K562 (cell line): ENCODE data around the gene UPF1. TPM values are rescaled to one million over a fixed set of nuclear protein-coding genes. Genes with fewer than 3 reads are reported as not detected.

Experiments used
- ATAC-seq: fragments of 200-7000 bp; cut with Tn5 transposase; 3 replicates; pipeline ENCODE4 v1.9.1; 2020; ENCODE audit warnings: moderate library complexity
- BruUV-seq: library from RNA; stranded (reverse); fragments of 400-500 nt; replicated peaks from 2 replicates; lab custom pipeline; 2021; lab: Mats Ljungman, UMichigan
- CTCF ChIA-PET: fragments of 300-600 bp; formaldehyde crosslinking; extraction: SDS; loops from one replicate; lab custom pipeline; 2021; ENCODE audit warnings: low intra/inter-chr PET ratio; lab: Yijun Ruan, JAX
- POLR2A ChIA-PET: fragments of 300-600, 350-650 bp; sonication (Branson Sonifier 250); formaldehyde crosslinking; extraction: SDS; loops from one replicate; lab custom pipeline; 2021; ENCODE audit warnings: antibody characterized with exemption, inconsistent platforms; lab: Yijun Ruan, JAX
- DNase-seq, 4 experiments: peaks; one replicate each; pipeline versions ENCODE4 v3.0.0 to v3.0.0-alpha.2; 2011 to 2018; ENCODE audit warnings: low spot score in 3 of 4, mixed read lengths in 3 of 4; ENCODE audit errors: extremely low read depth in 1 of 4
- FAIRE-seq: peaks from 2 replicates; lab custom pipeline; 2011; peaks lifted over from hg19 to GRCh38; lab: Jason Lieb, UNC
- H2AFZ ChIP-seq: 2 replicates; pipeline ENCODE4 v1.6.0; 2011; ENCODE audit warnings: low read depth, low read length, control low read depth, inconsistent platforms
- H3K27ac ChIP-seq: fragments of 200-600 bp; 3 replicates; pipeline ENCODE4 v1.8.0; 2011; ENCODE audit warnings: low read depth, mild to moderate bottlenecking, control low read depth, inconsistent platforms, low read length, moderate library complexity, mixed read lengths; ENCODE audit errors: extremely low read depth
- H3K27me3 ChIP-seq, 2 experiments: fragments of 300-600 bp in 1 of 2; 2 replicates in 1 of 2; 3 replicates in 1 of 2; pipeline versions ENCODE4 v1.6.0 to v1.8.0; 2011; ENCODE audit warnings: inconsistent platforms in 2 of 2, low read length in 2 of 2, mild to moderate bottlenecking in 1 of 2, mixed read lengths in 1 of 2, moderate library complexity in 1 of 2; ENCODE audit not compliant: control insufficient read depth in 2 of 2, insufficient read depth in 2 of 2
- H3K36me3 ChIP-seq: fragments of 300-600 bp; 3 replicates; pipeline ENCODE4 v1.8.0; 2011; ENCODE audit warnings: mild to moderate bottlenecking, low read length, inconsistent platforms; ENCODE audit not compliant: control insufficient read depth, insufficient read depth
- H3K4me1 ChIP-seq, 2 experiments: fragments of 200-600 bp in 1 of 2; replicated peaks in 1 of 2; 2 replicates in 1 of 2; 3 replicates in 1 of 2; pipeline versions ENCODE4 v1.5.1 to v1.8.0; 2011; ENCODE audit warnings: inconsistent platforms in 2 of 2, low read length in 2 of 2, mild to moderate bottlenecking in 1 of 2, mixed read lengths in 1 of 2, moderate library complexity in 1 of 2; ENCODE audit not compliant: control insufficient read depth in 2 of 2, insufficient read depth in 2 of 2
- H3K4me2 ChIP-seq: 2 replicates; pipeline ENCODE4 v1.6.1; 2011; ENCODE audit warnings: low read length, control low read depth, inconsistent platforms, mixed read lengths; ENCODE audit not compliant: insufficient read depth
- H3K4me3 ChIP-seq: fragments of 200-600 bp; sonication (generic), shearing (Covaris generic); 2 replicates; pipeline ENCODE4 v1.5.1; 2016; ENCODE audit warnings: control low read depth, inconsistent platforms
- H3K79me2 ChIP-seq: fragments of 200-600 bp; 3 replicates; pipeline ENCODE4 v1.8.0; 2011; ENCODE audit warnings: low read length, inconsistent platforms; ENCODE audit not compliant: control insufficient read depth, insufficient read depth
- H3K9ac ChIP-seq, 2 experiments: 2 replicates each; pipeline versions ENCODE4 v1.6.0 to v1.6.1; 2011; ENCODE audit warnings: low read depth in 2 of 2, low read length in 2 of 2, control low read depth in 1 of 2, inconsistent platforms in 1 of 2, mild to moderate bottlenecking in 1 of 2, mixed read lengths in 1 of 2; ENCODE audit not compliant: insufficient read depth in 1 of 2
- H3K9me1 ChIP-seq: one replicate; pipeline ENCODE4 v1.6.0; 2011; ENCODE audit warnings: inconsistent platforms, mild to moderate bottlenecking, low read length, moderate library complexity; ENCODE audit not compliant: control insufficient read depth, insufficient read depth
- H3K9me3 ChIP-seq: replicated peaks from 2 replicates; pipeline ENCODE4 v1.5.1; 2011; ENCODE audit warnings: low read depth, low read length, inconsistent platforms; ENCODE audit not compliant: control insufficient read depth, insufficient read depth
- H4K20me1 ChIP-seq: replicated peaks from 2 replicates; pipeline ENCODE4 v1.6.1; 2011; ENCODE audit warnings: low read length, inconsistent platforms, mixed read lengths; ENCODE audit not compliant: control insufficient read depth, insufficient read depth
- CSDE1 ChIP-seq, 2 experiments: fragments of 450-650 bp; IDR thresholded peaks; 2 replicates each; pipeline ENCODE4 v1.6.1; 2016; ENCODE audit warnings: mild to moderate bottlenecking in 1 of 2
- MIER1 ChIP-seq: fragments of 450-650 bp; IDR thresholded peaks from 2 replicates; pipeline ENCODE4 v1.6.1; 2016; ENCODE audit warnings: antibody characterized with exemption, mild to moderate bottlenecking, low read depth
- MYBL2 ChIP-seq, 2 experiments: fragments of 450-650 bp in 1 of 2; sonication (generic) in 1 of 2; formaldehyde crosslinking in 1 of 2; IDR thresholded peaks; 2 replicates each; pipeline versions ENCODE4 v1.6.1 to v1.8.1; 2017 to 2022; ENCODE audit warnings: borderline replicate concordance in 1 of 2, inconsistent platforms in 1 of 2, low read depth in 1 of 2, mild to moderate bottlenecking in 1 of 2, missing genetic modification reagents in 1 of 2, moderate library complexity in 1 of 2
- NR1H2 ChIP-seq: sonication (generic); formaldehyde crosslinking; IDR thresholded peaks from 2 replicates; pipeline ENCODE4 v1.4.0; 2020; ENCODE audit warnings: mild to moderate bottlenecking, missing genetic modification reagents
- RAD51 ChIP-seq: fragments of 450-650 bp; IDR thresholded peaks from 2 replicates; pipeline ENCODE4 v1.7.1; 2016; ENCODE audit warnings: low read depth, mild to moderate bottlenecking, borderline replicate concordance
- SFPQ ChIP-seq: fragments of 200-400 bp; formaldehyde crosslinking; IDR thresholded peaks from 2 replicates; pipeline ENCODE4 v1.6.1; 2017; ENCODE audit warnings: mild to moderate bottlenecking, low read depth, low read length, moderate library complexity
- SP2 ChIP-seq: IDR thresholded peaks from 2 replicates; pipeline ENCODE4 v1.6.1; 2011; ENCODE audit warnings: mild to moderate bottlenecking, low read depth, low read length, moderate library complexity; ENCODE audit not compliant: poor library complexity, severe bottlenecking; ENCODE audit errors: extremely low read depth
- TAF9B ChIP-seq: fragments of 450-650 bp; IDR thresholded peaks from 2 replicates; pipeline ENCODE4 v1.6.1; 2018; ENCODE audit warnings: mild to moderate bottlenecking; ENCODE audit not compliant: partially characterized antibody
- ZBTB9 ChIP-seq: fragments of 450-650 bp; formaldehyde crosslinking; IDR thresholded peaks from 2 replicates; pipeline ENCODE4 v1.4.0; 2020; ENCODE audit warnings: mild to moderate bottlenecking, moderate library complexity
- ZNF121 ChIP-seq: sonication (generic); formaldehyde crosslinking; conservative IDR thresholded peaks from 2 replicates; pipeline ENCODE4 v1.8.0; 2022; ENCODE audit warnings: missing genetic modification reagents
- WGBS: fragments of 100-300 bp; shearing (Covaris generic); methylation state at CpG from one replicate; pipeline ENCODE4 v1.1.6; 2016; ENCODE audit warnings: low coverage, mixed read lengths; ENCODE audit not compliant: insufficient coverage; ENCODE audit errors: missing lambda C conversion rate; 5-methylcytosine and 5-hydroxymethylcytosine counted together
- in situ Hi-C: fragments of 300-500 bp; cut with MboI; formaldehyde crosslinking; loops from 4 replicates; pipeline ENCODE4 v1.15.0; 2018; ENCODE audit warnings: inconsistent platforms, mixed read lengths
- intact Hi-C: fragments of 100-400 bp; cut with micrococcal nuclease; formaldehyde crosslinking; loops from 2 replicates; pipeline ENCODE4 v1.14.2; 2022
- polyA plus RNA-seq, 8 experiments: library from polyadenylated mRNA; depleted of rRNA in 4 of 8; stranded (reverse) in 5 of 8; unstranded in 3 of 8; fragments of >200 nt; fragmentation: Nextera tagmentation in 2 of 8; fragmentation: Illumina TruSeq in 1 of 8; extraction: Ambion mirVana in 2 of 8; extraction: Trizol in 1 of 8; gene quantifications; 2 replicates each; pipeline versions ENCODE4 v1.2.1 to v1.2.3, GENCODE V29; 2011 to 2014; ENCODE audit warnings: inconsistent platforms in 1 of 8, missing spikeins in 1 of 8
- total RNA-seq, 7 experiments: library from RNA; depleted of rRNA in 6 of 7; stranded (reverse); fragments of >200 nt in 6 of 7; fragmentation: Illumina TruSeq in 2 of 7; extraction: Trizol in 2 of 7; gene quantifications; 2 replicates each; pipeline versions ENCODE4 v1.2.1 to v1.2.3, GENCODE V29; 2011 to 2021; ENCODE audit warnings: low replicate concordance in 1 of 7

Gene UPF1
- total and polyA plus RNA-seq, 9 of the 15 experiments (the other 6 are each of a cell fraction or from before 2014, with no cell fraction given): 0.34 to 103 (median 27.9) TPM

GRCh38 chr19:18834644-18834984 is 2.9 kb downstream of the UPF1 start:
- no TSS peak for BruUV-seq
- ATAC-seq: no peak

GRCh38 chr19:18839465-18840287 is 7.9 kb downstream of the UPF1 start:
- H3K4me2 ChIP-seq: no peak overlapping the region
- ChIA-PET POLR2A (interaction anchor here (0.6 to 2.8 kb wide), 9 partner anchors 8 to 106 kb away, joined by 3 to 34 read pairs (median 4); partner anchors contain the start of gene UPF1), CTCF (no interaction called here)
- H3K27ac ChIP-seq: no peak overlapping the region
- no TSS peak for BruUV-seq
- intact Hi-C loops: loop anchor here (10.0 kb wide), 1 partner anchor 245 kb away; no protein-coding TSS in a partner anchor
- H3K27me3 ChIP-seq: no peaks in the 10 kb centered on the region
- peaks cover 76% of the 10 kb centered on the region for H4K20me1 ChIP-seq
- no peak overlapping the region for H3K4me3 ChIP-seq
- H2AFZ ChIP-seq: no peak overlapping the region
- FAIRE-seq: no peak
- no peaks in the 10 kb centered on the region for H3K9me3 ChIP-seq
- peaks cover 98% of the 10 kb centered on the region for H3K79me2 ChIP-seq
- peaks cover 77% of the 10 kb centered on the region for H3K36me3 ChIP-seq
- H3K9me1 ChIP-seq: peaks cover 17% of the 10 kb centered on the region
- in situ Hi-C loops: no loop called here
- ATAC-seq: peak; percentile 13
- DNase-seq: no peak
- peaks cover 12 to 30% of the 10 kb centered on the region in 2 experiments for H3K4me1 ChIP-seq
- WGBS: 80% methylated on average over 10 of the region's 15 CpGs
- H3K9ac ChIP-seq: peak overlapping the region in 1 of 2 experiments; percentile 79; a peak in 2 of 4 replicates
- TF ChIP-seq RAD51: no peak
- TF ChIP-seq SFPQ: no peak
- no peak for TF ChIP-seq MYBL2 (IDR thresholded peaks at IDR 0.05; ENCODE audit: low read depth)
- TF ChIP-seq MYBL2 (CRISPR knock-in tag; IDR thresholded peaks at IDR 0.05; ENCODE audit: borderline replicate concordance): no peak
- TF ChIP-seq ZBTB9 (CRISPR knock-in tag): no peak
- no peak for TF ChIP-seq TAF9B
- no peak for TF ChIP-seq SP2
- no peak for TF ChIP-seq NR1H2 (CRISPR knock-in tag)
- TF ChIP-seq CSDE1 (IDR thresholded peaks at IDR 0.05): no peak

More at GRCh38 chr19:18834644-18834984, 2.9 kb downstream of the UPF1 start:
- Histone ChIP-seq H3K27ac (no peak overlapping the region), H3K79me2 (peaks cover 80% of the 10 kb centered on the region), H3K27me3 (no peaks in the 10 kb centered on the region), H3K9ac (peak overlapping the region in 1 of 2 experiments; percentile 34; a peak in 2 of 4 replicates), H3K9me1 (peaks cover 6% of the 10 kb centered on the region), H4K20me1 (peaks cover 60% of the 10 kb centered on the region), H2AFZ (no peak overlapping the region), H3K9me3 (no peaks in the 10 kb centered on the region), H3K4me2 (peak overlapping the region; percentile 100), H3K36me3 (peaks cover 59% of the 10 kb centered on the region), H3K4me1 (peaks cover 16 to 27% of the 10 kb centered on the region in 2 experiments), H3K4me3 (peak overlapping the region; percentile 90; the same call in 1 of the 2 replicates)
- TF ChIP-seq ZNF121 (CRISPR knock-in tag) (no peak), MIER1 (0 out of 2 replicates have a peak, but pooled peaks have one; percentile 34)
- ChIA-PET CTCF (no interaction called here), POLR2A (interaction anchor here (0.8 to 4.3 kb wide), 4 partner anchors 10 to 493 kb away, joined by 3 to 21 read pairs (median 8); no protein-coding TSS in a partner anchor)
- in situ Hi-C loops: no loop called here
- intact Hi-C loops: loop anchor here (5.0 kb wide), 1 partner anchor 197 kb away; the partner anchor contains the start of gene KLHL26
- DNase-seq (no peak), FAIRE-seq (no peak)
- 80% methylated on average over 4 of the region's 4 CpGs for WGBS
